Measurements from ENCODE around the gene SCG3. TPM values are rescaled to one million over a fixed set of nuclear protein-coding genes. Genes with fewer than 3 reads are reported as not detected.

Gene SCG3
- total RNA-seq, 1 donor from 2014 or later: 0.04 TPM

DNA sequence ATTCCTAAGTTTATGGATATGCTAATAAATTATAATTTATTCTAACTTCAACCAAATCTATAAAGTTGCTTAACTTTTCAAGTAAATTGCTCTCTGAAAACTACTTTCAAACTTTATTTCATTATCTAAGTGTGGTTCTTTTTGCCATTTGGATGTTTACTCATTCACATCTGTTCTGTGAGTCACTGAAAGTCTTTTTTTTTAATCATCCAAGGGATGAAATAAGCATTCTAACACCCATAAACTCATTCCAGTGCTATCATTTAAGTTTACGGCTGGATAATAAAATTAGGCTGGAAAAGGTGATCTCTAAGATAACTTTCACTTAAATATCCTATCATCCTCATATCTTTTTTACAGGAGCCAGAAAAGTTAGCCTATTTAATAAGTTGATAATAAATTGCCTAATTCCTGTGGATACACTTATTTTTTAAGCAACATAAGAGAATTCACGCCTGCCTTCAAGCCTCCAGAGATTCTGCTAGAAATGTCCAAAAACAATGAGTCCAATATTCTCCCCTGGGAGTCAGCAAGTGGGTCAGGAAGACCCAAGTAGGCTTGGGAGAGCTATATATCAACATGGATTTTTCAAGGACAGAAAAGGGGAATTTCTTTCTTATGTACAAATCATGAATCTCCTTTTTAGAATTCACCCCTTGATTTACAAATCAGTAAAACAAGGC lies 25.8 kb downstream of the SCG3 start:
- Histone ChIP-seq H3K4me3 (ENCODE audit: low read depth, low read length) (no peak overlapping the region), H3K27me3 (ENCODE audit: control insufficient read depth, insufficient read depth, low read length) (no peaks in the 10 kb centered on the region), H3K36me3 (ENCODE audit: control insufficient read depth, insufficient read depth, low read length) (no peaks in the 10 kb centered on the region)
- TF ChIP-seq, protein P1, sequence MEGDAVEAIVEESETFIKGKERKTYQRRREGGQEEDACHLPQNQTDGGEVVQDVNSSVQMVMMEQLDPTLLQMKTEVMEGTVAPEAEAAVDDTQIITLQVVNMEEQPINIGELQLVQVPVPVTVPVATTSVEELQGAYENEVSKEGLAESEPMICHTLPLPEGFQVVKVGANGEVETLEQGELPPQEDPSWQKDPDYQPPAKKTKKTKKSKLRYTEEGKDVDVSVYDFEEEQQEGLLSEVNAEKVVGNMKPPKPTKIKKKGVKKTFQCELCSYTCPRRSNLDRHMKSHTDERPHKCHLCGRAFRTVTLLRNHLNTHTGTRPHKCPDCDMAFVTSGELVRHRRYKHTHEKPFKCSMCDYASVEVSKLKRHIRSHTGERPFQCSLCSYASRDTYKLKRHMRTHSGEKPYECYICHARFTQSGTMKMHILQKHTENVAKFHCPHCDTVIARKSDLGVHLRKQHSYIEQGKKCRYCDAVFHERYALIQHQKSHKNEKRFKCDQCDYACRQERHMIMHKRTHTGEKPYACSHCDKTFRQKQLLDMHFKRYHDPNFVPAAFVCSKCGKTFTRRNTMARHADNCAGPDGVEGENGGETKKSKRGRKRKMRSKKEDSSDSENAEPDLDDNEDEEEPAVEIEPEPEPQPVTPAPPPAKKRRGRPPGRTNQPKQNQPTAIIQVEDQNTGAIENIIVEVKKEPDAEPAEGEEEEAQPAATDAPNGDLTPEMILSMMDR (IDR thresholded peaks at IDR 0.05; ENCODE audit: insufficient read depth, low read length, poor library complexity, severe bottlenecking): no peak
- DNase-seq (ENCODE audit: low read depth): no peak

DNA sequence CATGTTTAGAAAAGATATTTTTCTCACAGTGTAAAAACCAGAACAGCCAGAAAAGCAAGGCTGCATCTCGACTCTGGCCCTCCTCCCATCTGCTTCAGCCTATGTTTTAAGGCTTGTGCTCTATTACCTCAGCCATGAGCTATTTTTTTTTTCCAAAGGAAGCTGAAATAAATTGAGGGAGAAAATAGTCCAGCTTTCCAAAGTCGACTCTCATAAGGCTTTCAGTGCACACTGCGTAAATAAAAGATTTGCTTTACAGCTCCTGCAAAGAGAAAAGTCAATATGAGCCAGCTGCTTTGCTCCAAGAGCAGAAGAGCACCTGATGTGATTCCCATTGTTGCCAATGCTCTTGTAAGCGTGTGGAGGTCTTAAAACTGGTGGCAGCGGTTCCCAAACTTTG lies 26.7 kb downstream of the SCG3 start:
- Histone ChIP-seq H3K27me3 (ENCODE audit: control insufficient read depth, insufficient read depth, low read length) (no peaks in the 10 kb centered on the region), H3K36me3 (ENCODE audit: control insufficient read depth, insufficient read depth, low read length) (no peaks in the 10 kb centered on the region), H3K4me3 (ENCODE audit: low read depth, low read length) (no peak overlapping the region)
- TF ChIP-seq, protein P1 (IDR thresholded peaks at IDR 0.05; ENCODE audit: insufficient read depth, low read length, poor library complexity, severe bottlenecking): no peak
- DNase-seq (ENCODE audit: low read depth): no peak

DNA sequence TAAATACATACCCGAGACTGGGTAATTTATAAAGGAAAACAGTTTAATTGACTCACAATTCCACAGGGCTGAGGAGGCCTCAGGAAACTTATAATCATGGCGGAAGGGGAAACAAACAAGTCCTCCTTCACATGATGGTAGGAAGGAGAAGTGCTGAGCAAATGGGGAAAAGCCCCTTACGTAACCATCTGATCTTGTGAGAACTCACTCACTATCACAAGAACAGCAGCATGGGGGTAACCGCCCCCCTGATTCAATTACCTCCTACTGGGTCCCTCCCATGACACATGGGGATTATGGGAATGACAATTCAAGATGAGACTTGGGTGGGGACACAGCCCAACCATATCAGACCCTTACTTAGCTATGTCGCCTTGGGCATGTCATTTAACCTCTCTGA lies 27.7 kb downstream of the SCG3 start:
- Histone ChIP-seq H3K27me3 (ENCODE audit: control insufficient read depth, insufficient read depth, low read length) (no peaks in the 10 kb centered on the region), H3K36me3 (ENCODE audit: control insufficient read depth, insufficient read depth, low read length) (no peaks in the 10 kb centered on the region)
- TF ChIP-seq, protein P1 (IDR thresholded peaks at IDR 0.05; ENCODE audit: insufficient read depth, low read length, poor library complexity, severe bottlenecking): no peak

DNA sequence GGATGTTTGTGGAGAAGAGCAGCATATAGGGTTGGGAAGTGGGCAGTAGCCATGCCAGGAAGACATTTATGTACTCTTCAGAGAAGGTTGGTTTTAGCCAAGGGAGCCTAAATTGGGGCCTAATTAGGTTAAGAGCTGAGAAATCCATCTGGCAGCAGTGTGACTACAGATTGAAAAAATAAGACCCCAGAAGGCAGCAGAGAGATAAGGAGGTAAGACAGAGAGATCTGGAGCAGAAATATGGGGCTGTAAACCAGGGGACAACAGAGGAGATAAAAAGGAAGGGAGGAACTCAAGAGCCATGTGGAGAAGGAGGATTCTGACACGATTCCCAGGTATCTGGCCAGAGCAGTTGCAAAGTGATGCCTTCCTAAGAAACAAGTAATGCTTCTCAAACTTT lies 32.9 kb downstream of the SCG3 start:
- no peak for DNase-seq (ENCODE audit: low read depth)
- Histone ChIP-seq H3K27me3 (ENCODE audit: control insufficient read depth, insufficient read depth, low read length) (no peaks in the 10 kb centered on the region), H3K4me3 (ENCODE audit: low read depth, low read length) (no peak overlapping the region), H3K36me3 (ENCODE audit: control insufficient read depth, insufficient read depth, low read length) (no peaks in the 10 kb centered on the region)
- TF ChIP-seq, protein P1 (IDR thresholded peaks at IDR 0.05; ENCODE audit: insufficient read depth, low read length, poor library complexity, severe bottlenecking): no peak

More for the DNA sequence above, 27.7 kb downstream of the SCG3 start:
- DNase-seq (ENCODE audit: low read depth): no peak
- no peak overlapping the region for H3K4me3 ChIP-seq (ENCODE audit: low read depth, low read length)

DNA sequence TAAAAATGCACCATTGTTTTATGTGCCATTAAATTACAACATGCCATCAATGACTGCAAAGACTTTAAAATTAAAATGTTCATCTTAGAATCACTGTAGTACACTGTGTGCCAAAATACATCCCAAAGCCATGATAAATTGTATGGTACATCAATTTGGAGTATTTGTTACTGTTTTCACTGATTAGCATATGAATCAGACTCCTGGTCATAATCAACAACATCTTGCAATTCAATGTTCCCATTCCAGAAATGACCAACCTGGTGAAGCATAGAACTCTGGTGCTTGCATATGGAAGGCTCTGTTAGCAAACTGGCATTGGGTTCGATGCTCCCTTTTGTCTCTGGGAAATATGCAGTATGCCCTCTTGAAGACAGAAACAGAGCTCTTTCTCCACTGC lies 33.6 kb downstream of the SCG3 start:
- Histone ChIP-seq H3K36me3 (ENCODE audit: control insufficient read depth, insufficient read depth, low read length) (no peaks in the 10 kb centered on the region), H3K27me3 (ENCODE audit: control insufficient read depth, insufficient read depth, low read length) (no peaks in the 10 kb centered on the region), H3K4me3 (ENCODE audit: low read depth, low read length) (no peak overlapping the region)
- TF ChIP-seq, protein P1 (IDR thresholded peaks at IDR 0.05; ENCODE audit: insufficient read depth, low read length, poor library complexity, severe bottlenecking): no peak
- DNase-seq (ENCODE audit: low read depth): no peak

DNA sequence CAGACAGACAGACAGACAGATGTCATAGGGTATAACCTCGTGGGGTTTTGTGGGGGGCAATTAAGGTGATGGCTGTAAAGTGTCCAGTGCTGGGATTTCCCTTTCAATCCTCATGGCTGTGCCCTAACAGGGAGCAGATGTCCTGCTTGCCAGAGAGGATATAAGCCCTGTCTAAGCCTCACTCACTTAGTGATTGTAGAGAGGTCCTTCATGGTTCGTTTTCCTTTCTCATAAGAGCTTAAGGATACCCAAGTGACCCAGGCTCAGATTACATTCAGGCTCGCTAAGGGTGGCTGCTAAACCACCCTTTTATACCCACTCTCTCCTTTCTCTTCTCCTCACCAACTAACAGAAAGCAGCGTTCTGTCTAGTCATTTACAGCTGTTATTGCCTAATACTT lies 36.9 kb downstream of the SCG3 start:
- H3K4me3 ChIP-seq (ENCODE audit: low read depth, low read length): no peak overlapping the region
- no peaks in the 10 kb centered on the region for H3K36me3 ChIP-seq (ENCODE audit: control insufficient read depth, insufficient read depth, low read length)
- TF ChIP-seq, protein P1 (IDR thresholded peaks at IDR 0.05; ENCODE audit: insufficient read depth, low read length, poor library complexity, severe bottlenecking): no peak
- no peak for DNase-seq (ENCODE audit: low read depth)
- H3K27me3 ChIP-seq (ENCODE audit: control insufficient read depth, insufficient read depth, low read length): no peaks in the 10 kb centered on the region
